MV-4-11 (cell line): ENCODE results near the gene PRDM8.

ENCODE experiments used
- DNase-seq: peaks from one replicate; lab custom pipeline; 2025; lab: John Stamatoyannopoulos, UW

Gene PRDM8

DNA sequence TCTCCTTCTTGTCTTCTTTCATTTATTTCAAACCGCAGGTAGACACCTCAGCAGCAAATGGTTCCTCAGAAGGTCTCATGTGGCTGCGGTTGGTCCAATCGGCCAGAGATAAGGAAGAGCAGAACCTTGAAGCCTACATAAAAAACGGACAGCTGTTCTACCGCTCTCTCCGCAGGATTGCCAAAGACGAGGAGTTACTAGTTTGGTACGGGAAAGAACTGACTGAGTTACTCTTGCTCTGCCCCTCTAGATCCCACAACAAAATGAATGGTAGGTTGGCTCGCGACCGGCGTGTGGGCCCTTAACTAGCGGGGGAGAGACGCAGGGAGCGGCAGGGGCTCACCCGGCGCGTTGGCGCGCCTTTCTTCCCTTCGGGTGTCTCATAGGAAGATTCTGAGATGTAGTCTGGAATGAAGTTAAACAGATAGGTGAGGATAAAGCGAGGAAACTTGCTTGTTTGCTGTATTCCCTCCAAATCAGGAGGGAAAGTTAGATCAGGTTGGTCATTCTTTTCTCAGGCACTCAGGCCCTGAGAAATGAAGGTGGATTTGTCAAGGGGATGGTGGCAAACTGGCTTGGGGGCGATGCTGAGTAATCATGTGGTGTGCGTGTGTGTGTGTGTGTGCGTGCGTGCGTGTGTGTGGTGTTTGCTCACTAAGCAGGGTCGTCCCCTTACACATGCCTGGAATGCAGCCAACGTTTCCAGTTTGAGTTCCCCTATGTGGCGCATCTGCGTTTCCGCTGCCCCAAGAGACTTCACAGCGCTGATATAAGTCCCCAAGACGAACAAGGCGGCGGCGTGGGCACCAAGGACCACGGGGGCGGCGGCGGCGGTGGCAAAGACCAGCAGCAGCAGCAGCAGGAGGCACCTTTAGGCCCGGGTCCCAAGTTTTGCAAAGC, 4.2 kb downstream of the PRDM8 start:
- peak; percentile 69 for DNase-seq

DNA sequence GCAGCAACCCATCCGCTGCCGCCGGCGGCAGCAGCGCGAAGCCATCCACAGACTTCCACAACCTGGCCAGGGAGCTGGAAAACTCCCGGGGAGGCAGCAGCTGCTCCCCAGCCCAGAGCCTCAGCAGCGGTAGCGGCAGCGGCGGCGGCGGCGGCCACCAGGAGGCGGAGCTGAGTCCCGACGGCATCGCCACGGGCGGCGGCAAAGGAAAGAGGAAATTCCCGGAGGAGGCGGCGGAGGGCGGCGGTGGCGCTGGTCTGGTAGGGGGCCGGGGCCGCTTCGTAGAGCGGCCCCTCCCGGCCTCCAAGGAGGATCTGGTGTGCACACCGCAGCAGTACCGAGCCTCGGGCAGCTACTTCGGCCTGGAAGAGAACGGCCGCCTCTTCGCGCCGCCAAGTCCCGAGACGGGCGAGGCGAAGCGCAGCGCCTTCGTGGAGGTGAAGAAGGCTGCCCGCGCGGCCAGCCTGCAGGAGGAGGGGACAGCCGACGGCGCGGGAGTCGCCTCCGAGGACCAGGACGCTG, 4.9 kb downstream of the PRDM8 start:
- peak; percentile 55 for DNase-seq

- peak; percentile 48 for DNase-seq
Observed at GRCh38 chr4:80202741-80203553, 5.6 kb downstream of the PRDM8 start.

DNA sequence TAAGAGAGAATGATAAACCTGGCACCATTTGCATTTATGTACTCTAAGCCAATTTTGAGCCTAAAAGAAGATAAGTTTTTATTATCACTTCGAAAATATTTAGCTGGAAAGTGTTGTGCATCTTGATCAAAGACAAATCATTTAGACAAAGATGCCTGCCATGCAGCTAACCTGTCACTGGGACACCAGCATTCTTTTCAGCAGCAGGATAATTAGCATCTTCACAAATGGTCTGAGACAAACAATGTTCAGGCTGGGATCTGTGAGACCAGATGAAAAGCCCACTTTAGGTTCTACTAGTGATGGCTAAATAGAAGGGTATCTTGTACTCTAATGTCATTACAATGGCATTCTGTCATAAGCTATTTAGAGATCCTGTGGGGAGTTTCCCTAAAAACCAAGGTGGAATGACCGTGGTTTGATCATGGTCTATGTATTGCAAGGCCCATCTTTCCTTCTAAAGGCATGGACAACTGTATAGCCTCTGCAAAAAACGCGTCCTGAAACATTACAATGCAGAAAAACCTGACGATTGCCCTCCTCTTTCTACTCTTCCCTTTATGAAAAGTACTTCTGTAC, 7.2 kb downstream of the PRDM8 start:
- DNase-seq, result no peak

- DNase-seq, result no peak
Observed at GRCh38 chr4:80206111-80206510, 8.8 kb downstream of the PRDM8 start.

- no peak for DNase-seq
Observed at GRCh38 chr4:80206521-80207171, 9.3 kb downstream of the PRDM8 start.

GRCh38 chr4:80207172-80207583, 9.9 kb downstream of the PRDM8 start:
- DNase-seq, result no peak

DNA sequence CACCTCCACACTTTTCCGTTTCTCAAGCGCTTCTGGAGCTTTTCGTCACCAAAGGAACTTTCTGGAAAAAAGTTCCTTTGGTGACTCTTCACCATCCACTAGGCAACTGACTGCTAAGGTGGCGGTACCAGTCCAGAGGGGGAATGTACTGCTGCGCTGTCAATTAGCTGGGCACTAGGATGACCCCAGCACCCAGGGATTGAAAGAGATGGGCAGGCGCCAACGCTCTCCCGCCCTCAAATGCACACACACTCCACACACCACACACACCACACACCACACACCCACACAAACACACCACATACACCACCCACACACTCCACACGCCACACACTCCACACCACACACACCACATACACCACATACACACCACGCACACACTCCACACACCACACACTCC, 10.4 kb downstream of the PRDM8 start:
- no peak for DNase-seq

- no peak for DNase-seq
Observed at GRCh38 chr4:80208610-80209339, 11.5 kb downstream of the PRDM8 start.

DNA sequence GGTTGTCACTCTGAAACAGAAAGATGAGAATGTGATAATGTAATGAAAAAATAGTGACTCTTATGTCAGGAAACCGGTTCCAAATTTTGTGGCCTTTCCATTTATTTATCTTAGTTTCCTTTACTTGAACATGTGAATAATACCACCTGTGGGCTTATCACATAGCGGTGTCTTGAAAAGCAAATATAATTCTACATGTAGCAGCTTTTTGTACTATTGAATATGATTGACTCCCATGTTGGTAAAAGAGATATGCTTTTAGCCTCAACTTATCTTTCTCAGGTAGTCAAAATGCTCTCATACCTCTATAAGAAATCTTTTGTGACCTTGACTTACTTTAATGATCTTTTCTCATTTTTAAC, 12.0 kb downstream of the PRDM8 start:
- DNase-seq, result no peak

- no peak for DNase-seq
Observed at GRCh38 chr4:80210549-80210948, 13.2 kb downstream of the PRDM8 start.

DNA sequence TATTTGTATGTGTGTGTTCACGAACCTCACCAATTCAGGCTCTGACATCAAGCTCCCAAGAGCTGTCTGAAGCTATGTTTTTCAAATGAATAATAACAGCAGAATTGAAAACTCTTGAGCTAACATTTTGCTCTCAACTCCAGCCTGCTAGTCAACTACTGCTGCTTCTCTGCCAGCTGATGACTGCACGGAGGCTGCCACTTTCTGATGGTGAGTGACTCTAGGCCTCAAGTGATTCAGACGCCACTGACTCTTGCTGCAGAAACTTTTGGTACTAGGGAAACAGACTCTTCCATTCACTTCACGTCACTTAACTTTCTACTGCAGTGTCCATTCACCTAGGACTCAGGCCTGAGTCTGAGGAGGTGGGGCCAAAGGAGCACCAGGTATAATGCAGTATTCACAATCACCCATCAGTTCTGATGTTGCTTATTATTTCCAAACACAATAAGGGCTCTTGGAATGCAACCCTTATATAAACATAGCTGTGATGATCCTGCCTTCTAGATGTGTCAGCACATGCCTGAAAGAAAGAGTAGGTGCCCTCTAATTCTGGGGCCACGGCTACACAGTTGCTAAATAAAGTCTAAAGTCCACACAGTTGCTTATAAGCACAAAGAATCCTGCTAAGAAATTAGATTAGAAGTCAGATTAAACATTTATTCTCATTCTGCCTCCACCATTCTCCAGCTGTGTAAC, 16.0 kb downstream of the PRDM8 start:
- DNase-seq, result no peak

DNA sequence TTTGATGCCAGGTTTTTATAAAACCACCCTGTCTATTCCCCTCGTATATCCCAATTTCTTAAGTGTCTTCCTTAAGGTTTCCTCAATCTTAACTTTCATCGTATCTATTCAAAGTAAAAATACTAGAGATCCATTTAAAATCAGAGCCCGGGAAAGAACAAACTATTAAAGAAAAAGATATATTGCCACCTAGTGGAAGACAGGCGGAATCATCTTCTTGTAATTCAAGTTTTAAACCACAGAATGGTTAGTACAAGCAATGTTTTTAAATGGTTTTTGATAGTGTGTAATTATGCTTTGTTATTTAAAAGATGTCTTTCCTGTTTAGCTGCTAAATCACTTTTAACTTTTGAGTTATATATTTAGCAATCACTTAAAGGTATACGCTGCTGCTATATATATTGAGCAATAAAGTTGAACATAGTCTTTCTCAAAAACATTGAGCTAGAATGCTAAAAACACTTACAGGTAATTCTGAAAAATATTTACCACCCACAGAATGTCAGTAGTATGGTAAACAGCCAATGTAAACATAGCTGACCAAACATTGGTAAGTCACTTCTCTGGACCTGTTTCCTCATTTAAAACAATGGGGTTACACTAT, 18.2 kb downstream of the PRDM8 start:
- DNase-seq, result peak; percentile 43

GRCh38 chr4:80216100-80216761, 18.9 kb downstream of the PRDM8 start:
- DNase-seq, result peak; percentile 29

- DNase-seq, result no peak
Observed at GRCh38 chr4:80219301-80220025, 22.2 kb downstream of the PRDM8 start.

DNA sequence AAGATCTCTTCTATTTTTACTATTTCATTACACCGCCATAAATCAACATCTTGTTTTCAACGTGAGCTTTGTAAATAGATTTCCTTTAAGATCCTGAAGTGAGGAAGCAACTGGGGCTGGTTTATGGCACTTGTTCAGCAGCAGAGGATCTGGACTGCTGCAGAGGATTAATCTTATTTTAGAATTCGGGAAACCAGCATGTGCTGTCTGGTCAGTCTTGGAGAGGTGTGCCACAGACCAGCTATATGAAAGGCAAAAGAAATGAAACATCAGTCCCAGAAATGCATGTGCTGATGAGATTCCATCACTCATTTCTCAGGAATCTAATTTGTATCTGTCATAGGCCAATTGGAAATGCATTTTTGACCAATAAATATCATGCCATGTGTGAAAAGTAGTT, 23.4 kb downstream of the PRDM8 start:
- no peak for DNase-seq

DNA sequence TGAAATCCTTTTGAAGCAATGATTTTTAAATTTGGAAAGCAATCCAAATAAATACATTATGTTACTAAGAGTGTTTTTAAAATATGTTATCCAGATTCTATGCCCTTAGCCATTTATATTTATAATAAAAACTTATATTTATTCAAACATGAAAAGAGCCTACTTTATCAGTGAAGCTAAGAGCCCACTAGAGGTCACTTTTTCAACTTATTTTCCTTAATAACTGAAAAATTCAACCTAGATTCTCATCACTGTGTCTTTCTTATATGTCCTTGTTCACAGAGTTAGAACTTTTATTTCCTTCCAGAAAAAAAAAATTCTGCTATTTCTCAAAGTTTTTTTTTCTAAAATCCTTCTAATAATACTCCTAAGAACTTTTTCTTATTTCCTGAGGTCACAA, 23.9 kb downstream of the PRDM8 start:
- DNase-seq, result no peak

GRCh38 chr4:80225595-80225994, 28.3 kb downstream of the PRDM8 start:
- no peak for DNase-seq

GRCh38 chr4:80226094-80226493, 28.8 kb downstream of the PRDM8 start:
- no peak for DNase-seq
